NCI-H2081 treated with DMSO at 0.1 percent for 48 hours (cell line): ENCODE data around the gene NLRP2B.
"Not testable (repeated sequence)": the region's sequence is repeated elsewhere in the genome, so short reads cannot be mapped to it uniquely, and the experiment has no call there.

Experiments used
- DNase-seq: peaks from one replicate; lab custom pipeline; 2025; lab: John Stamatoyannopoulos, UW

NLRP2B gene

DNA sequence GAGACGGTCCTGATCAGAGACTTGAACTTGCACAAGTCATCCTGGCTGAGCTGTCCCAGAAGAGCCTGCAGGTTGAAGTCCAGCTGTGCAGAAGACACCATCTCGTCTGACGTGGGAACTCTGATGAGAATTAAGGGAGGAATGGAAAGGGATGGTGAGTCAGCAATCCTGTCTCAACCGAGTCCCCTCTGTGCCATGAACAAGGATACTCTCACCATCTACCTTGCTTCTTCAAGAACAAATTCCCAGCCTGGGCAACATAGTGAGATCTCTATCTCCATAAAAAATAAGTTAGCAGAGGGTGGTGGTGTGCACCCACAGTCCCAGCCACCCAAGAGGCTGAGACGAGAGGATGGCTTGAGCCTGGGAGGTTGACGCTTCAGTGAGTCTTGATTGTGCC lies at the start of gene NLRP2B:
TSS of gene NLRP2B (minus strand) at position 101 of the 400 bp plus-strand sequence.
- DNase-seq = no peak

DNA sequence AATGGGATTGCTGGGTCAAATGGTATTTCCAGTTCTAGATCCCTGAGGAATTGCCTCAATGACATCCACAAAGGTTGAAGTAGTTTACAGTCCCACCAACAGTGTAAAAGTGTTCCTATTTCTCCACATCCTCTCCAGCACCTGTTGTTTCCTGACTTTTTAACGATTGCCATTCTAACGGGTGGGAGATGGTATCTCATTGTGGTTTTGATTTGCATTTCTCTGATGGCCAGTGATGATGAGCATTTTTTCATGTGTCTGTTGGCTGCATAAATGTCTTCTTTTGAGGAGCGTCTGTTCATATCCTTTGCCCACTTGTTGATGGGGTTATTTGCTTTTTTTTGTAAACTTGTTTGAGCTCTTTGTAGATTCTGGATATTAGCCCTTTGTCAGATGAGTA lies 45.9 kb upstream of the NLRP2B start:
- DNase-seq = not testable (repeated sequence)

DNA sequence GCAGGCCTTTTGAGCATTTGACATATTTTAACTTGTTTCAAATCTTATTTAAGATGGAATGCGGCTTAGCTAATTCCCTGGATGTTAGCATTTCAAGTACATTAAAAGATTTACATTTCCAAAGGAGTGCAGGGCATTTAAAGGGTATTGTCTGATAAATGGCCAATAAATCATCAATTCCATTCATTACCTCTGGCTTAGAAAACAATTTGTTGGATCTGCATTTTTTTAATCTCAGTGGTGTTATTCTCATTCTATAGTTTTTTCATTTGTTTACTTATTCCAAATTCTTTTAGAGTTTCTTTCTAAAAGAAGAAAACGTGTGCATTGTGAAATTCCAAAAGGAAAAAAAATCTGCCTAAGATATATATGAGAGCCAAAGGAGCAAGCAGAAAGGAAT lies 1.3 kb upstream of the NLRP2B start:
- DNase-seq = no peak

- DNase-seq = no peak
These were observed 1.2 kb downstream of the NLRP2B start for GRCh38 chrX:57678686-57679428.

DNA sequence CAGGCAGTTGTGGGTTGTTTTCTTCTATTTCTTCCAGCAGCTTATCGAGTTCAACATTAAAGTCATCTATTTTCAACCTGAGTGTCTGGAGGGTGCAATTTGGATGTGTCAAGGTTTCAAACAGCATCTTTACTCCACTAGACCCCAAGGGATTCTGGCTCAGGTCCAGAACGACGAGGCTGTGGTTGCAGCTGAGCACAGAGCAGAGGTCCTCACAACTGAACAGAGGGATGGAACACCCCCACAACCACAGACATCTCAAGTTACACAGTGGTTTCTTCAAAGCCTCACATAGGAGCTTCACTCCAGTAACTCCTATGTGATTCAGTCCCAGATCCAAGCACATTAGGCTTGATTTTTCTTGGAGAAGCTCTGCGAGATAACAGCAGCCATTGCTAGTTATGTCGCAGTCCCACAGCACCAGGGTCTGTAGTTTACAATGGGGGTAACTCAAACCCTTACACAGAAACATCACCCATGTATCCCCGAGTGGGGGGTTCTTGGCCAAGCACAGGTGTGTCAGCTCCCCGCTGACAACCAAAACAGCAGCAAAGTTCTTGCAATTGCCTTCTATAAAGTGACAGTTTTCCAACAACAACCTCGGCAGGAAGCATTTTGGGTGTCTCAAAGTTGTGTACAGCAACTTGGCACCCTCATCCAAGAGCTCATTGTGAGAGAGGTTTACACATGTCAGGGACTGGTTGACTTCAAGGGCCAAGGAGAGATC lies 2.8 kb downstream of the NLRP2B start:
- DNase-seq = no peak

GRCh38 chrX:57675320-57675719 lies 4.7 kb downstream of the NLRP2B start:
- DNase-seq = no peak

- DNase-seq = no peak
These were observed 5.2 kb downstream of the NLRP2B start for GRCh38 chrX:57674861-57675260.

DNA sequence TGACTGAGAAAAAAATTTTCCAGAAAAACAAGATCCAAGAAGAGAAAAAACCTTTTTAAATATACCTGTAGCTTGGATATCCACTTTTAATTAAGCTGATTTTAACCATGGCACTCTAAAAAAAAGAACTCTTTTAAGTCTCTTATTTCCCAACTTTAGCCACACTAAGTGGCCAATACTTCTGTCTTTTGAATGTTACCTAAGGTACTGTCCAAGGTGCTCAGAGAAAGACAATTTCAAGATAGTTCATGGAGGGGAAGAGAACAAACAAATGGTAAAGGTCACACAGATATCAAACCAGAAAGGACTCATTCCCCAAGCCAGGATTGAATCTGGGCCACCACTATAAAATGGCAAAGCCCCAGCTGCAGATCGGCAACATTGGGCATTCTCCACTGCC lies 10.1 kb downstream of the NLRP2B start:
- no peak for DNase-seq

GRCh38 chrX:57667010-57667409 lies 13.1 kb downstream of the NLRP2B start:
- no peak for DNase-seq

DNA sequence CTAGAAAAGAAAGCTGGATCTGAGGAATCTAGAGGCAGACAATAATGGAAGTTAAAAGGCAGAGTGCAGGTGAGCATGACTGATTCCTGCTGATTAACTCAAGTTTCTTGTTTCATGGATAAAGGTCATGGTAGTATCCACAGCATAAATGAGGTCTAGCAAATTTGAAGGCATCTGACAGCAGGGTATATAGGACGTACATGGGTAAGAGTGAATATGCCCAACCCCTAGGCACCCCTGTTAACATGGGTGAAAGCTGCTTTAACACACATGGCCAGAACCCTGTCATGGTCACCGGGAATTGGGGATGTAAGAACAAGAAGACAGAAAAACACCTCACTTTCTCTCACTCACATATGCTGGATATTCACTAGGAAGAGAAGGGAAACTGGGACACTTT lies 25.0 kb downstream of the NLRP2B start:
- DNase-seq = no peak

DNA sequence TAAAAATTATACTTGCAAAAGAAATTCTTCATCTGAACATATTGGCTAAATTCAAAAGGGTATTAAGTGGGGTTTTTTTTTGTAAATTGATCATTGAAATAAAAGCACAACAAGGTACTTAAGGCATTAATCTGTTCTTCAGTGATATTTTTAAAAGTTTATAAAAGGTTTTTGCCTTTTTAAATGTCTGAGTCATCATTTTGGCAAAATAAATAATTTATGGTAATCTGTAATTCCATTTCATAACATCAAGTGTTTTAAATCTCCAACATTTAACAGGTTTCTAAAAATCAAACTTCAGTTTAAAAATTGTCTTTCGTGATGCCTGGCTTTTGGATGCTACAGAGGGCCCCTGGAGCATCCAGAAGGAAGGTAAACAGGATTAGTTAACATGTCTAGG lies 27.4 kb downstream of the NLRP2B start:
- no peak for DNase-seq

GRCh38 chrX:57651169-57651919 lies 28.7 kb downstream of the NLRP2B start:
- DNase-seq = no peak

DNA sequence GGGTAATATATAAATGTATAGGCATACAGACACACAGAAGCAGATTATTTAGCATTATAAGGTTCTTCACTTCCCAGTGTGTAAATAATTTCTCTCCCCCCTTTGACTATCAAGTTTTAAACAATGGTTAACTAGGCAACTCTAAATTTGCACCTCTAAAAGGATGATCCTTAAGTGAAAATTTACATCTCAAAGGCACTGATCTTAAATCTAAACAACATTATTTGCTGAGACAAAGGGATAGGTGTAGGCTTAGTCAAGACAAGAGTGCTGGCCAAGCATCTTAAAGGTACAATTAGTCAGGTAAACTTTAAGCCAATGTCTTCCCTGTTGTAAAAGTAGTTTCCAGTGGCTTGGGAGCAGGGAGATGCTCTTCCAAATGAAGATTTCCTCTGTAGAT lies 33.0 kb downstream of the NLRP2B start:
- no peak for DNase-seq

DNA sequence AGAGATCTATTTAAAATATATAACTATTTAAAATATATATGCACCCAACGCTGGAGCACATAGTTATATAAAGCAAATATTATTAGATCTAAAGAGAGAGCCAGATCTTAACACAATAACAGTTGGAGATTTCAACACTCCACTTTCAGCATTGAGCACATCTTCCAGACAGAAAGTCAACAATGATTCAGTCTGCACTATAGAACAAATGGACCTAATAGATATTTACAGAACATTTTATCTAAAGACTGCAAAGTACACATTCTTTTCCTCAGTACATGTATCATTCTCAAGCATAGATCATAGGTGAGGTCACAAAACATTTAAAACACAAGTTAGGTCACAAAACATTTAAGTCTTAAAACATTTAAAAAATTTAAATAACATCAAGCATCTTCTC lies 36.4 kb downstream of the NLRP2B start:
- DNase-seq = no peak

GRCh38 chrX:57641338-57641737 lies 38.7 kb downstream of the NLRP2B start:
- DNase-seq = no peak

GRCh38 chrX:57640674-57641016 lies 39.4 kb downstream of the NLRP2B start:
- DNase-seq = no peak

DNA sequence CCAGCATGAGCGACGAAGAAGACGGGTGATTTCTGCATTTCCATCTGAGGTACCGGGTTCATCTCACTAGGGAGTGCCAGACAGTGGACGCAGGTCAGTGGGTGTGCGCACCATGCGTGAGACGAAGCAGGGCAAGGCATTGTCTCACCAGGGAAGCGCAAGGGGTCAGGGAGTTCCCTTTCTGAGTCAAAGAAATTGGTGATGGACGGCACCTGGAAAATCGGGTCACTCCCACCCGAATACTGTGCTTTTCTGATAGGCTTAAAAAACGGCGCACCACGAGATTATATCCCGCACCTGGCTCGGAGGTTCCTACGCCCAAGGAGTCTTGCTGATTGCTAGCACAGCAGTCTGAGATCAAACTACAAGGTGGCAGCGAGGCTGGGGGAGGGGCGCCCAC lies 50.6 kb downstream of the NLRP2B start:
- not testable (repeated sequence) for DNase-seq
